Stimulated activated CD4-positive, alpha-beta T cell treated with anti-CD3 and anti-CD28 coated beads, TNF-alpha, amount 100 ng/mL, for 4 hours (primary cell): ENCODE results near the gene GSTK1.
"Not testable (repeated sequence)": the region's sequence is repeated elsewhere in the genome, so short reads cannot be mapped to it uniquely, and the experiment has no call there.

Experiments
- DNase-seq, 3 experiments: peaks; one replicate each; pipeline ENCODE4 v3.0.0-alpha.2; 2020; ENCODE audit warnings: low read depth in 3 of 3

The GSTK1 gene

DNA sequence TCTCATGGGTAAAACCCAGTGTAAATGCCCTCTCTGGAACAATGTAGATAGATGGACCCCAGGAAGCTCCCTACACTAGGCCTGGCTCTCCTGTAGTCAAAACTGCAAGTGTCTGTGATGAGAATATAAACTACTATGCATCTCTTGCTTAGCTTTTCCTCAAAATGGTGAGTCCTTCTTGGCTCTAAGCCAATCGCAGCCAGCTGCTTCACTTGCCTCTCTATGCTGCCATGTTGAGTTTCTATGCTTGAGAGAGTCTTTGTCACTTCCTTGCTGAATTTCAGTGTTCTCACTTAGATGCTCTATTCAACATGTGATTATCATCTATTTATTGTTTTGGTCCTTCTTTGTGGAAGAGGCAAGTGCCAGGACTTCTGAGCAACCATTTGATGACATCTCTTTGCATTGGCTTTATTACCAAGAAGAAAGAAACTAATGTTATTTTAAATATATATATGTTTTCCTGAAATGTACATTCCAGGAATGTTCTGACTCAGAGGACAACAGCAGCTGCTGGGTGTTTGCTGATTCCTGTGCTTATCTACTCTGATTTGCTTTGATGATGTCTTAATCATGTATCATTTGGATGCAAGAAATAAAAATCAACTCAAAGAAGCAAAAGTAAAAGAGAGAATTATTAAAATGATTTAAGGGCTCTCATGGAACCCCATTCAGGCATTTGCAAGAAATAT is 24.8 kb upstream of the GSTK1 start:
- DNase-seq = no peak

DNA sequence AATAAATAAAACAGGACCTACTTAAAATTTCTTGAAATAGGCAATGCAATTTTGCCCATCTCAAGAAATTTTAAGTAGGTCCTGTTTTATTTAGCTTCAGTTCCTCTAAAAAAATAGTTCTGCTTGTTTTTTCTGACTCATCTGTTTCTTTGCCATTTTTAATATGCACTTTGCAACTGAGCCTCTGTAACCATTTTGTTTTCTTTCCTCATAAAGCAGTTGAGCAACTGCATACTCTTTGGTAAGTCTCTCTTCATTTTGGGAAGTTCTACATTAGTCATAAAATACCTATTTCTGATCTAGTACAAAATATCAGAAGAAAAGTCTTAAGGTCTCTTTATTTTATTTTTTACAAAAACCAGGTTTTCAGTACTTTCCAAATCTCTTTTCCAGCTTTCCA is 23.4 kb upstream of the GSTK1 start:
- no peak for DNase-seq

GRCh38 chr7:143240291-143241168 is 22.7 kb upstream of the GSTK1 start:
- peak in 2 of 3 experiments; percentile 52 to 53 for DNase-seq

DNA sequence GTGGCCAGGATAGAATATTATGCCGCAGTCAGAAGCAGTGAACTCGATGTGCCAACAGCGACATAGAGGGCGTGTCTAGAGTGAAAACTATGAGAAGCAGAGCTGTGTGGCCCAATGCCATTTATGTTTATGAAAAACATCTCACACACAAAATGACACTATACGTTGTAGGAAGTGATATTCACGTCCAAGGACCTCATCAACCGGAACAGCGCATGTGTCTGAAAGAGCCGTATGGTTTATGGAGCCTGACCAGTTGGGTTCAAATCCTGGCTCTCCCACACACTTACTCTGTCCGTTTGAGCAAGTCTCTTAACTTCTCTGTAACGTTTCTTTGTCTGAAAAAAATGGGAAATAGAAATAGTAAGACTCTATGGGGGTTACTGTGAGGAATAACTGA is 20.9 kb upstream of the GSTK1 start:
- DNase-seq = no peak

GRCh38 chr7:143243111-143243510 is 20.1 kb upstream of the GSTK1 start:
- no peak for DNase-seq

DNA sequence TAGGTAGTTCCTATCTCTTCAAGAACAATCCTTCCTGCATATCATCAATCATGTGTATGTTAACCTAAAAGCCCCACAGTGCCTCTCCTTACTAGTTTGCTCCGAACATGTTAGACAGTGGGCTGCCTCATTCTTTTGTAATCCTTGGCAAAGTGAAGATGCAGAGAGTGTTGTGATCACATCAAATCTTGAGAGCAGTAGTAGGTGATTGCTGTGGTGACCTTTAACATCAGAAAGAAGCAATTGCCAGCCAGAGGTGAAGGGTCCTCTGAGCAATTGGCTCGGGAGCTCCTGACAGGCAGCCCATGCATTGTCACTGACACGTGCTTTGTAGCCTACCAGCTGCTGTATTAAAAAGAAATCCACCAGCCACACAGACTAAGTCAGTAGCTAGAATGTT is 19.6 kb upstream of the GSTK1 start:
- no peak for DNase-seq

DNA sequence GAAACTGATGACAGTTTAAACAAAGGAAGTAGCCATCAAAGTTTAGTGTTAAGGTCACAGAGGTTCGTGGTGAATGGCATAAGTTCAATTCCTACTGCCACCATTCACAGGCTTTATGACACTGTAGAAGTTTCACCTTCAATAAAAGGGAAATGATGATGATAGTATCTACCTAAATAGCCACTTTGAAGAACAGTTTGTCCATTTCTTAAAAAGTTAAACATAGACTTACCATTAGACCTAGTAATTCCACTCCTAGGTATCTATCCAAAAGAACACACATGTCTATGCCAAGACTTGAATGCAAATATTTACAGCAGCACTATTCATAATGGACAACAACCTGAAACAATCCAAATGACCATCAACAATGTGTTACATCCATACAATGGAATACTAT is 18.9 kb upstream of the GSTK1 start:
- DNase-seq = no peak

GRCh38 chr7:143245123-143245522 is 18.1 kb upstream of the GSTK1 start:
- no peak for DNase-seq

GRCh38 chr7:143247372-143247771 is 15.9 kb upstream of the GSTK1 start:
- no peak for DNase-seq

- no peak for DNase-seq
Observed at GRCh38 chr7:143248761-143249354, 14.4 kb upstream of the GSTK1 start.

DNA sequence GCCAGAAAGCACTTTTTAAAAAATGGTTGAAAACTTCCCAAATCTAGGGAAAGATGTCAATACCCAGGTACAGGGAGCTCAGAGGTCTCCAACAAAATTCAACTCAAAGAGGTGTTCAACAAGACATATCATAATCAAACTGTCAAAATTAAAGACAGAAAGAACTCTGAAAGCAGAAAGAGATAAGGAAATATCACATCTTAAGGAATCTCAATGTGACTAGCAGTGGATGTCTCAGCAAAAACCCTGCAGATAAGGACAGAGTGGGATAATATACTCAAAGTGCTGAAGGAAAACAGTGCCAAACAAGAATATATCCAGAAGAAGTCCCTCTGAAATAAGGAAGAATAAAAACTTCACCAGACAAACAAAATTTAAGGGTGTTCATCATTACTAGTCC is 13.0 kb upstream of the GSTK1 start:
- no peak for DNase-seq

- DNase-seq = no peak
Observed at GRCh38 chr7:143250822-143251221, 12.4 kb upstream of the GSTK1 start.

GRCh38 chr7:143252006-143252405 is 11.2 kb upstream of the GSTK1 start:
- no peak for DNase-seq

DNA sequence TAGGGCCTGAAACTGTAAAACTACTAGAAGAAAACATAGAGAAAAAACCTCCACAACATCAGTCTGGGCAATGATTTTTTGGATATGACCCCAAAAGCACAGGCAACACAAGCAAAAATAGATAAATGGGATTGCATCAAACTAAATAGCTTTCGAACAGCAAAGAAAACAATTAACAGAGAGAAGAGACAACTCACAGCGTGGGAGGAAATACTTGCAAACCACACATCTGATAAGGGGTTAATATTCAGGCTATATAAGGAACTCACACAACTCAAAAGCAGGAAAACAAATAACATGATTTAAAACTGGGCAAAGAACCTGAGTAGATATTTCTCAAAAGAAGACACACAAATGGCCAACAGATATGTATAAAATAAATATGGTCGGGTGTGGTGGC is 7.7 kb upstream of the GSTK1 start:
- no peak for DNase-seq

DNA sequence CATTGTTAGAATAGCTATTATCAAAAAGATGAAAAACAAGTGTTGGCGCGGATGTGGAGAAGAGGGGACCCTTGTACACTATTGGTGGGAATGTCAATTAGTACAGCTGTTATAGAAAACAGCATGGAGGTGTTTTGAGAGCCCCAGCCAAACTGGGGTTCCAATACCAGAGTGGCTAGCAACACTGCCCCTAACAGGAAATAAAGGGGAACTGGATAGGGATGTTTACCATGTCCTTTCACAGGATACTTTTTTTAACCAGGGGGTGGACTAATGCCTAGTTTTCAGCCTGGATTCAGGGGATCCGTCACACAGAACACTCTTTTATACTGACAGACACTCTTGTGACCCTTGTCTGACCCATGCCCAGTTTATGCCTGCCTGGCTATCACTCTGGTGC is 6.9 kb upstream of the GSTK1 start:
- no peak for DNase-seq

DNA sequence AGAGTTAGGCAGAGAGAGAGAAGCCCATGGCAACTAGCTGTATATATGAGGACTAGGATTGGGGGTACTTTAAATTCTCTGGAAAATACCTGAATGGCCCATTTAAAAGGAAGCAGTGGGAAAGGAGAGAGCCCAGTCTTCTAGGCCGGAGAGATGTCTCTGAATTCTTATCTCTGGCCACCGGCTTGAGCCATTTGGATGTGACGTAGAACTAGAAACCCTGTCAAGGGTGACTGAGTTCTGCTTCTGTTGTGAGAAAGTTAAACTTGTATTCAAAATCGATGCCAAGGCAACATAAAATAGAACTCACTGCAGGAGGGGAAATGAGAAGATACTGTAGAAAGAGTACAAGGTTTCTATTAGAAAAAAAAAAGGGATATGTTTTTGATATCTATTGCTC is 6.3 kb upstream of the GSTK1 start:
- no peak for DNase-seq

- no peak for DNase-seq
Observed at GRCh38 chr7:143257501-143257900, 5.7 kb upstream of the GSTK1 start.

DNA sequence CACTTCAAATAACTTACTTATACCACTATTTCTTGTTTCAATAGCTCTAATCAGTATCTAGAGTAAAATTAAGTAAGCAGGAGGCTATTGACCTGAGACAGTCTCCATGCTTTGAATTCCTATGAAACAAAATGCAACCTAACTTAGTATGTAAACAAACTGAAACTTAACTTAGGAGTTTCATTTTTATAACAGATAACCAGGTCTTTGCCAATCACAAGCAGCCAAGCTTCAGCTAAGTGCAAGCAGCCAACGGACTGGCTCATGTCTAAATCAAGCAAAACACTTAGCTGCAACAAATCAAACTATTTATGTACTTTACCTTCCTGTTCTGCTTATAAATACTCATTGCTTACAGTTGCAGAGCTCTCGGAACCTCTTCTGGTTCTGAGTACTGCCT is 4.4 kb upstream of the GSTK1 start:
- DNase-seq = no peak

DNA sequence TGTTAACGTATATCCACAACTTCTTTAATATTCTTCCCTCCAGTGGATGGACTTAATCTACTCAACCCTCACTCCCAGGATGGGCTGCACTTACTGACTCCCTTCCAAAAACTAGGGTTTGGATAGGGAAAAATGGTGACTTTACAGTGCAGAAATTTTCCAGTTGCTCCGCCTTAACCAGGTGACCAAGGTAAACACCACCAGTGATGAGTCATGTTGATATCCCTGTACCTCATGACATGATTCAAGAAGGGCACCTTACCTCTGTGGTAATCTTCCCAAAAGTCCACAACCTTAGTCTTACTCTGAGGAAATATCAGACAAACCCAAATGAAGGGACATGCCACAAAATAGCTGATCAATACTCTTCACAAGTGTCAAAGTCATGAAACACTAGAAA is 3.5 kb upstream of the GSTK1 start:
- DNase-seq = no peak

GRCh38 chr7:143261901-143262300 is 1.3 kb upstream of the GSTK1 start:
- DNase-seq = no peak

DNA sequence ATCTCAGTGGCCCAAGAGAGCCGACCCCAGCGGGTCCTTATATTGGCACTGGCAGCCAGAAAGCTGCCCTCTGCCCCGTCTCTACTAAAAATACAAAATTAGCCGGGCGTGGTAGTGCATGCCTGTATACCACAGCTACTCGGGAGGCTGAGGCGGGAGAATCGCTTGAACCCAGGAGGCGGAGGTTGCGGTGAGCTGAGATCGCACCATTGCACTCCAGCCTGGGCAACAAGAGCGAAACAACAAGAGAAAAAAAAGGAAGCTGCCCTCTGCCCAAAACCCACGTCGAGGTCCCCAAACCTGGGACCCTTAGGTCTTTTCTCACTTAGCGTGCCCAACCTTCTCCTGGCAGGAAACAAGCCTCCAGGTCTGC is 941 bp downstream of the GSTK1 start:
- not testable (repeated sequence) for DNase-seq

GRCh38 chr7:143265017-143265693 is 1.9 kb downstream of the GSTK1 start:
- DNase-seq = no peak
